Nephron (organoid): ENCODE measurements around the gene RIMS4.

Experiments
- H3K27ac Mint-ChIP-seq, 3 experiments: 2 replicates each; pipeline ENCODE4 v1.8.0; 2020; ENCODE audit warnings: mixed read lengths in 3 of 3, mild to moderate bottlenecking in 2 of 3, moderate library complexity in 1 of 3
- H3K27me3 Mint-ChIP-seq: 2 replicates; pipeline ENCODE4 v1.8.0; 2021; ENCODE audit warnings: low read depth, mild to moderate bottlenecking, moderate library complexity, mixed read lengths
- H3K36me3 Mint-ChIP-seq: 2 replicates; pipeline ENCODE4 v1.8.0; 2020; ENCODE audit warnings: low read depth, mixed read lengths
- H3K4me1 Mint-ChIP-seq: 2 replicates; pipeline ENCODE4 v1.8.0; 2020; ENCODE audit warnings: mixed read lengths
- H3K4me3 Mint-ChIP-seq, 3 experiments: 2 replicates each; pipeline ENCODE4 v1.8.0; 2020; ENCODE audit warnings: mild to moderate bottlenecking in 3 of 3, mixed read lengths in 3 of 3, moderate library complexity in 2 of 3
- H3K9me3 Mint-ChIP-seq: 2 replicates; pipeline ENCODE4 v1.8.0; 2020; ENCODE audit warnings: mixed read lengths
- TF ChIP-seq, protein P1 (sequence below), 3 experiments: fragments of 200-600 bp; sonication (generic); IDR thresholded peaks; one replicate each; pipeline ENCODE4 v1.5.0; 2021; ENCODE audit warnings: antibody characterized with exemption in 3 of 3; ENCODE audit not compliant: unreplicated experiment in 3 of 3

Gene RIMS4

DNA sequence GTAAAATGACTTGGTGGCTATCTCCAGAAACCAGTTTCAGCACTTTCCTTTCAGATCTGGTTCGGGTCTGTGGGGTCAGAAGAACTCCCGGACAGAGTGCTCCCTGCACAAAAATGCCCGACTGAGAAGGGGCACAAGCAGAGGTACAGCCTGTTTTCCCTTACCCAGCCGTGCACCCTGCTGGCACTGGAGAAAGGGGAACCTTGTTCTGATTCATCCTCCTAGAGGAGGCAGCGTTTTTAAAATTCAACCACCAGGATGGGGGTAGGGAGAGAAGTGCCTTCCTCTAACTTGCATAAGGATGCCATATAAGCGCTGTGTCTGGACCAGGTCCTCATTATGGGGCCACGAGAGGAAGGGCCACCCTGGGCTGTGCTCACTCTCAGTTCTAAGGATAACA lies 17.6 kb downstream of the RIMS4 start:
- TF ChIP-seq, protein P1, sequence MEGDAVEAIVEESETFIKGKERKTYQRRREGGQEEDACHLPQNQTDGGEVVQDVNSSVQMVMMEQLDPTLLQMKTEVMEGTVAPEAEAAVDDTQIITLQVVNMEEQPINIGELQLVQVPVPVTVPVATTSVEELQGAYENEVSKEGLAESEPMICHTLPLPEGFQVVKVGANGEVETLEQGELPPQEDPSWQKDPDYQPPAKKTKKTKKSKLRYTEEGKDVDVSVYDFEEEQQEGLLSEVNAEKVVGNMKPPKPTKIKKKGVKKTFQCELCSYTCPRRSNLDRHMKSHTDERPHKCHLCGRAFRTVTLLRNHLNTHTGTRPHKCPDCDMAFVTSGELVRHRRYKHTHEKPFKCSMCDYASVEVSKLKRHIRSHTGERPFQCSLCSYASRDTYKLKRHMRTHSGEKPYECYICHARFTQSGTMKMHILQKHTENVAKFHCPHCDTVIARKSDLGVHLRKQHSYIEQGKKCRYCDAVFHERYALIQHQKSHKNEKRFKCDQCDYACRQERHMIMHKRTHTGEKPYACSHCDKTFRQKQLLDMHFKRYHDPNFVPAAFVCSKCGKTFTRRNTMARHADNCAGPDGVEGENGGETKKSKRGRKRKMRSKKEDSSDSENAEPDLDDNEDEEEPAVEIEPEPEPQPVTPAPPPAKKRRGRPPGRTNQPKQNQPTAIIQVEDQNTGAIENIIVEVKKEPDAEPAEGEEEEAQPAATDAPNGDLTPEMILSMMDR (IDR thresholded peaks at IDR 0.05; ENCODE audit: unreplicated experiment in 3 of 3): no peak
- H3K9me3 Mint-ChIP-seq: no peaks in the 10 kb centered on the region

DNA sequence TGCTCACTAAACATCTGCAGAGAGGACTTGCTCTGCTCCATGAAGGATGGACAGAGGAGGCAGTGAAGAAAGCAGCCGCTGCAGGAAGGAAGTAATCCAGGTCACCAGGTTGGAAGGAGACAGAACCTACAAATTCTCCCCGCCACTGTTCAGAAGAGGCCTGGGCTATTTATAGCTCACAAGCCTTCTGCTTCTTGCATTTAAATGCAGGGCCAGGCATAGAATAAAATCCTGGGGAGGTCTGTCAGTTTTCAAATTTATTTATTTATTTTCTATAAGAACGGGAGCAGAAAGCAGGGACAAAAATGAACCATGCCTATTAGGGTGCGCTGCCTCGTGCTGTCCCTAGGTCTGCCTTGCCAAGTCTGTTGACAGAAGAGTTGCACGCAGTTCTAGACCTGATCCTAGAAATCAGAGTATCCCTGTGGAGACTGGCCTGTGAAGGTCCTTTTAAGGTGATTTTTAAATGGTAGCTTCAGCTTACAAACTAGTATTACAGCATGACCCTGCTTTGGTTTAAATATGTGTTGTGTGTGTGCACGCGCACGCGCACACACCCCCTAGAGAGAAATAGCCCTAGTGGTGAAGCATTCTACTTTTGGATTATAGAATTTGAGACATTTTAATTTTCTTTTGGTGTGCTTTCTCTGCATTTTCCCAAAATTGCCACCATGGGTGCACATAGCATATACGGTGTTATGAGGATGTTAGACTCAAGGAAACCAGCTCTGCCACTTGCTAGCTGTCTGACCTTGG lies 19.5 kb downstream of the RIMS4 start:
- H3K27ac Mint-ChIP-seq: no peak overlapping the region
- TF ChIP-seq, protein P1 (IDR thresholded peaks at IDR 0.05; ENCODE audit: unreplicated experiment in 3 of 3): no peak
- H3K9me3 Mint-ChIP-seq: no peaks in the 10 kb centered on the region
- H3K4me1 Mint-ChIP-seq: peaks cover 12% of the 10 kb centered on the region
- no peaks in the 10 kb centered on the region for H3K36me3 Mint-ChIP-seq
- peaks cover 3% of the 10 kb centered on the region for H3K27me3 Mint-ChIP-seq
- no peak overlapping the region for H3K4me3 Mint-ChIP-seq

More for the DNA sequence above, 17.6 kb downstream of the RIMS4 start:
- peaks cover 3% of the 10 kb centered on the region for H3K27me3 Mint-ChIP-seq
- H3K36me3 Mint-ChIP-seq: no peaks in the 10 kb centered on the region
- H3K27ac Mint-ChIP-seq: no peak overlapping the region
- H3K4me3 Mint-ChIP-seq: no peak overlapping the region
- peaks cover 17% of the 10 kb centered on the region for H3K4me1 Mint-ChIP-seq

DNA sequence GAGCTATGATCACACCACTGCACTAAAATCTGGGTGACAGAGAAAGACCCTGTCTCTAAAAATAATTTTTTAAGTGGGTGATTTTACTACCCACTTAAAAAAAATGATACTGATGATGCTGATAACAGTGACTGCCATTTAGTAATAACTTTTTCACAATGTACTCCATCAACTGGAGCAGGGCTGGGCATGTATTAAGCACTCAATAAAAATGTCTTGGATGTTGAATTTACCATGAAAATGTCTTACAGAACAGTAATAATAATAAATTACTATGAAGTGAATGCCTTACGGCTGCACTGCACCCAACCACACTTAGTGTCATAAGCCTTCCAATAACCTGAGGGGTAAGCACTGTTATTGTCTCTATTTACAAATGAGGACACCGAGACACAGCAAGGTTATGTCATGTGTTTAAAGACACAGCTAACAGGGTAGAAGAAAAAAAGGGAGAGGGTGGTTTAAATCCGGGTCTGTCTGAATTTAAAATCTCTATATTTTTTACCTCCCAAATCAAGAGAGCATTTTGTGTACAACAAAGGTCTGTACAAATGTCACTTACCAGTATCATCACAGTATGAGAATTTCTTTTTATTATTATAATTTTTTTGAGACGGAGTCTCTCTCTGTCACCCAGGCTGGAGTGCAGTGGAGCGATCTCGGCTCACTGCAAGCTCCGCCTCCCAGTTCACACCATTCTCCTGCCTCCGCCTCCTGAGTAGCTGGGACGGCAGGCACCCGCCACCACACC lies 21.5 kb downstream of the RIMS4 start:
- Mint-ChIP-seq H3K4me1 (peaks cover 12% of the 10 kb centered on the region), H3K27me3 (no peaks in the 10 kb centered on the region), H3K9me3 (no peaks in the 10 kb centered on the region), H3K27ac (no peak overlapping the region), H3K4me3 (no peak overlapping the region), H3K36me3 (no peaks in the 10 kb centered on the region)
- TF ChIP-seq, protein P1 (IDR thresholded peaks at IDR 0.05; ENCODE audit: unreplicated experiment in 3 of 3): no peak

DNA sequence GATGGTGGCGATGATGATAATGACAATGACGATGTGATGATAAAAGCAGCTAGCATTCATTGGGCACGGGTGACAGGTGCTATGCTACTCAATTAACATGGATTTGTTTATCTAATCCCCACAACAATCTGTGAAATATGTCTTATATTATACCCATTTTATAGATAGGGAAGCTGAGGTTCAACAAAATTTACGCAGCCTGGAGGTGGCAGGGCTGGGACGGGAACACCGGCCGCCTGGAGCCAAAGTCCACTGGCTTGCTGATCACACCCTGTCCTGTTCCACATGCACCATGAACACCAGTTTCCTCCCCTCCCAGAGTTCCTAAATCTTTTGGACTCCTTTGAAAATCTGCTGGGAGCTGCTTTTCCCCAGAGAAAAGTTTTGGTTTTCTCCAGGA lies 23.0 kb downstream of the RIMS4 start:
- Mint-ChIP-seq H3K27me3 (no peaks in the 10 kb centered on the region), H3K27ac (no peak overlapping the region), H3K9me3 (no peaks in the 10 kb centered on the region), H3K4me3 (no peak overlapping the region), H3K4me1 (peaks cover 12% of the 10 kb centered on the region), H3K36me3 (no peaks in the 10 kb centered on the region)
- TF ChIP-seq, protein P1 (IDR thresholded peaks at IDR 0.05; ENCODE audit: unreplicated experiment in 3 of 3): no peak

DNA sequence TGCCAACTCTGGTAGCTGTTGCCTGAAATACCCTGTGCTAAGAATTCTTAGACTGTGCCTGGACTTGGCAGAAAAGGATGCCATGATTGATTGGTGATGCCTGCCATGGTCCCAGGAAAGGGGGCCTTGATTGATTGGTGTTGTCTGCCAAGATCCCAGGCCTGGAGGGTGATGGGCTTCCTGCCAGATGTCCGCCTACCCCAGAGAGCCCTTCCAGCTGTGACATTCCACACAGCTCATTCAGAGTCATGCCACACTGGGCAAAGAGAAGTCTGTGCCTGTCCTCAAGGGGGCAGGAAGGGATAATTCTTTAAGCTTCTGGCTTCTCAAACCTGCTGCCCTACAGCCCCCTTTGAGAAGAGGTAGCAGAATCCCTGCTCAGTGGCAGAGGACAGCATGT lies 24.6 kb downstream of the RIMS4 start:
- Mint-ChIP-seq H3K4me3 (no peak overlapping the region), H3K4me1 (peaks cover 5% of the 10 kb centered on the region), H3K36me3 (no peaks in the 10 kb centered on the region), H3K9me3 (no peaks in the 10 kb centered on the region), H3K27ac (no peak overlapping the region), H3K27me3 (no peaks in the 10 kb centered on the region)
- TF ChIP-seq, protein P1 (IDR thresholded peaks at IDR 0.05; ENCODE audit: unreplicated experiment in 3 of 3): no peak
